Mesendoderm (in vitro differentiated cells): ENCODE results near the gene C22orf23.
"Not testable (repeated sequence)": the region's sequence is repeated elsewhere in the genome, so short reads cannot be mapped to it uniquely, and the experiment has no call there.

Experiments used
- DNase-seq: peaks from one replicate; pipeline ENCODE4 v3.0.0; 2013
- H2AK5ac ChIP-seq: 2 replicates; pipeline ENCODE4 v1.6.1; 2013; ENCODE audit warnings: low read length, inconsistent platforms
- H2BK120ac ChIP-seq: 2 replicates; pipeline ENCODE4 v1.6.1; 2013; ENCODE audit warnings: low read depth, mild to moderate bottlenecking, low read length, moderate library complexity, mixed read lengths
- H2BK15ac ChIP-seq: replicated peaks from 2 replicates; pipeline ENCODE4 v1.6.1; 2013; ENCODE audit warnings: low read depth, mild to moderate bottlenecking, moderate library complexity
- H2BK5ac ChIP-seq: 2 replicates; pipeline ENCODE4 v1.6.1; 2013; ENCODE audit warnings: low read length, inconsistent platforms
- H3K18ac ChIP-seq: 2 replicates; pipeline ENCODE4 v1.6.1; 2013; ENCODE audit warnings: mild to moderate bottlenecking, low read length, mixed read lengths
- H3K23ac ChIP-seq: one replicate; pipeline ENCODE4 v1.6.1; 2013; ENCODE audit warnings: low read length
- H3K27ac ChIP-seq: 2 replicates; pipeline ENCODE4 v1.5.1; 2013; ENCODE audit warnings: low read depth, mild to moderate bottlenecking, inconsistent platforms, low read length, moderate library complexity
- H3K27me3 ChIP-seq: 2 replicates; pipeline ENCODE4 v1.6.1; 2013; ENCODE audit warnings: low read length, control low read depth, mild to moderate bottlenecking, inconsistent platforms; ENCODE audit not compliant: insufficient read depth, poor library complexity
- H3K36me3 ChIP-seq: 2 replicates; pipeline ENCODE4 v1.6.1; 2013; ENCODE audit warnings: low read length, inconsistent platforms; ENCODE audit not compliant: control insufficient read depth, insufficient read depth
- H3K4ac ChIP-seq: one replicate; pipeline ENCODE4 v1.6.1; 2013; ENCODE audit warnings: low read depth, mild to moderate bottlenecking, low read length, moderate library complexity
- H3K4me1 ChIP-seq: 2 replicates; pipeline ENCODE4 v1.6.1; 2013; ENCODE audit warnings: low read depth, low read length, inconsistent platforms; ENCODE audit not compliant: control insufficient read depth
- H3K4me2 ChIP-seq: 2 replicates; pipeline ENCODE4 v1.6.1; 2013; ENCODE audit warnings: low read length
- H3K4me3 ChIP-seq: 2 replicates; pipeline ENCODE4 v1.5.1; 2013; ENCODE audit warnings: mild to moderate bottlenecking, low read length
- H3K56ac ChIP-seq: one replicate; pipeline ENCODE4 v1.6.1; 2013; ENCODE audit warnings: low read length
- H3K79me1 ChIP-seq: 2 replicates; pipeline ENCODE4 v1.6.1; 2013; ENCODE audit warnings: low read length, inconsistent platforms
- H3K79me2 ChIP-seq: 2 replicates; pipeline ENCODE4 v1.6.1; 2013; ENCODE audit warnings: mild to moderate bottlenecking, low read length; ENCODE audit not compliant: control insufficient read depth, insufficient read depth
- H3K9ac ChIP-seq: 2 replicates; pipeline ENCODE4 v1.6.1; 2013; ENCODE audit warnings: low read length, inconsistent platforms
- H4K5ac ChIP-seq: one replicate; pipeline ENCODE4 v1.6.1; 2013; ENCODE audit warnings: low read length
- H4K8ac ChIP-seq: one replicate; pipeline ENCODE4 v1.6.1; 2013; ENCODE audit warnings: low read depth, mild to moderate bottlenecking, control low read depth, low read length, moderate library complexity
- WGBS: extraction: QIAGEN DNeasy Blood & Tissue Kit; methylation state at CpG from one replicate; pipeline ENCODE4 v1.1.7; 2013; ENCODE audit warnings: low lambda C conversion rate, missing lambda C conversion rate; ENCODE audit not compliant: insufficient coverage; ENCODE audit errors: extremely low coverage; 5-methylcytosine and 5-hydroxymethylcytosine counted together

C22orf23 gene

DNA sequence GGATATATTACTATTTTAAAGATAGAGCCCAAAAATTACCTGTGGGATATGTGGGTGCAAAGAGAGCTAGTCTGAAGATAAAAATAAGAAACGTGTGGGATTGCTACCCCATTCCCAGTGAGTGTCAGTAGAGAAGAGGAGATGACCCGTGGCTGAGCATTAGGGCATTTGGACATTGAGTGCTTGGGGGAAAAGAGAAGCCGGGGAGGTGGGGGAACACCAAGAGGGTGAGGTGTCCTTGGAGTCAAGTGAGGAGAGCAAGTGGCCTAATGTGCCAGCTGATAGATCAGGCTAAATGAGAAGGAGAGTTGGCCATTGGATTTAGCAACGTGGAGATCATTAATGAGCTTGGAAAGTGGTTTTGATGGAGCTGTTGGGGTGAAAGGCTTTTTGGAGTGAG, 1.3 kb upstream of the C22orf23 start:
- H3K79me2 ChIP-seq = peaks cover 13% of the 10 kb centered on the region
- H3K4ac ChIP-seq = no peak overlapping the region
- H2BK15ac ChIP-seq = no peak overlapping the region
- H3K4me2 ChIP-seq = peak overlapping the region; percentile 21
- H3K4me1 ChIP-seq = peaks cover 3% of the 10 kb centered on the region
- WGBS = no CpG with 5 or more reads among the region's 4 CpGs
- H4K5ac ChIP-seq = no peak overlapping the region
- H3K18ac ChIP-seq = no peak overlapping the region
- no peak overlapping the region for H3K27ac ChIP-seq
- H2AK5ac ChIP-seq = no peak overlapping the region
- no peak overlapping the region for H3K4me3 ChIP-seq
- peaks cover 11% of the 10 kb centered on the region for H3K36me3 ChIP-seq
- H2BK120ac ChIP-seq = no peak overlapping the region
- H4K8ac ChIP-seq = no peak overlapping the region
- H3K79me1 ChIP-seq = peaks cover 9% of the 10 kb centered on the region
- no peak for DNase-seq
- no peaks in the 10 kb centered on the region for H3K27me3 ChIP-seq
- H3K23ac ChIP-seq = no peak overlapping the region
- H2BK5ac ChIP-seq = no peak overlapping the region
- H3K9ac ChIP-seq = no peak overlapping the region
- H3K56ac ChIP-seq = peak overlapping the region; percentile 15

GRCh38 chr22:37953062-37953436, 352 bp downstream of the C22orf23 start:
- no peak overlapping the region for H2BK120ac ChIP-seq
- no CpG with 5 or more reads among the region's 13 CpGs for WGBS

GRCh38 chr22:37952629-37953028, 772 bp downstream of the C22orf23 start:
- H3K23ac ChIP-seq, H3K18ac ChIP-seq, DNase-seq, H3K79me1 ChIP-seq, H4K5ac ChIP-seq, H2BK5ac ChIP-seq, H3K27ac ChIP-seq, H3K36me3 ChIP-seq, H2AK5ac ChIP-seq, H3K4me3 ChIP-seq, H3K27me3 ChIP-seq, H4K8ac ChIP-seq, H2BK15ac ChIP-seq, H3K4ac ChIP-seq, H3K4me1 ChIP-seq, H2BK120ac ChIP-seq: not testable (repeated sequence)
- H3K56ac ChIP-seq = peak overlapping the region; percentile 83
- H3K9ac ChIP-seq = peak overlapping the region; percentile 8
- peaks cover 13% of the 10 kb centered on the region for H3K79me2 ChIP-seq
- no CpG with 5 or more reads among the region's 20 CpGs for WGBS
- H3K4me2 ChIP-seq = peak overlapping the region; percentile 97

More at GRCh38 chr22:37953062-37953436, 352 bp downstream of the C22orf23 start:
- Histone ChIP-seq H3K9ac (peak overlapping the region; percentile 72), H3K23ac (no peak overlapping the region), H4K5ac (no peak overlapping the region), H2BK5ac (no peak overlapping the region), H3K79me2 (peaks cover 13% of the 10 kb centered on the region), H3K36me3 (peaks cover 9% of the 10 kb centered on the region), H2BK15ac (no peak overlapping the region), H3K56ac (peak overlapping the region; percentile 83), H3K18ac (no peak overlapping the region), H3K27ac (no peak overlapping the region), H3K4me2 (peak overlapping the region; percentile 97), H3K4ac (no peak overlapping the region), H2AK5ac (no peak overlapping the region), H3K4me1 (peaks cover 3% of the 10 kb centered on the region), H4K8ac (no peak overlapping the region), H3K4me3 (peak overlapping the region; percentile 46), H3K27me3 (no peaks in the 10 kb centered on the region), H3K79me1 (peaks cover 9% of the 10 kb centered on the region)
- no peak for DNase-seq

GRCh38 chr22:37951305-37951704, 2.1 kb downstream of the C22orf23 start:
- H3K4me3 ChIP-seq = no peak overlapping the region
- H3K36me3 ChIP-seq = no peaks in the 10 kb centered on the region
- H3K56ac ChIP-seq = no peak overlapping the region
- no peak overlapping the region for H3K23ac ChIP-seq
- no peak overlapping the region for H3K9ac ChIP-seq
- H3K18ac ChIP-seq = no peak overlapping the region
- H3K27ac ChIP-seq = no peak overlapping the region
- peaks cover 3% of the 10 kb centered on the region for H3K4me1 ChIP-seq
- H2BK15ac ChIP-seq = no peak overlapping the region
- WGBS = no CpG with 5 or more reads among the region's 8 CpGs
- no peak overlapping the region for H2BK5ac ChIP-seq
- peak; percentile 71 for DNase-seq
- no peak overlapping the region for H2AK5ac ChIP-seq
- H3K27me3 ChIP-seq = no peaks in the 10 kb centered on the region
- no peak overlapping the region for H4K5ac ChIP-seq
- no peak overlapping the region for H2BK120ac ChIP-seq
- H3K79me2 ChIP-seq = peaks cover 13% of the 10 kb centered on the region
- H3K4ac ChIP-seq = no peak overlapping the region
- no peak overlapping the region for H4K8ac ChIP-seq
- H3K79me1 ChIP-seq = peaks cover 7% of the 10 kb centered on the region
- H3K4me2 ChIP-seq = no peak overlapping the region

- H3K79me1 ChIP-seq, DNase-seq, H3K4me2 ChIP-seq, H3K18ac ChIP-seq, H3K4me1 ChIP-seq, H2BK120ac ChIP-seq, H3K23ac ChIP-seq, H3K27ac ChIP-seq, H4K5ac ChIP-seq, H2BK15ac ChIP-seq, H3K36me3 ChIP-seq, H3K4me3 ChIP-seq, H4K8ac ChIP-seq, H3K27me3 ChIP-seq, H3K4ac ChIP-seq, H3K9ac ChIP-seq, H3K56ac ChIP-seq, H3K79me2 ChIP-seq, H2BK5ac ChIP-seq, H2AK5ac ChIP-seq: not testable (repeated sequence)
- no CpG with 5 or more reads among the region's 14 CpGs for WGBS
Measured at GRCh38 chr22:37947142-37947795, 6.1 kb downstream of the C22orf23 start.

DNA sequence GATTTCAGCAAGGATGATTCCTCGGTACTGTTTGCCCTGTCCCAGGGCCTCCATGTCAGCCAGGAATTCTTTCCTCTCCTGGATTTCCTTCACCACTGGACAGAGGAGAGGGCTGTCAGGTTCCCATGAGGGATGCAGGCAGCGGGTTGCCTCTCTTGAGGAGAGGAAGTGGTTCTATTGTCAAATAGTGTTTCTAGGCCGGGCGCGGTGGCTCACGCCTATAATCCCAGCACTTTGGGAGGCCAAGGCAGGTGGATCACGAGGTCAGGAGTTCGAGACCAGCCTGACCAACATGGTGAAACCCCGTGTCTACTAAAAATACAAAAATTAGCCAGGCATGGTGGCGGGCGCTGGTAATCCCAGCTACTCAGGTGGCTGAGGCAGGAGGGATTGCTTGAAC, 9.0 kb downstream of the C22orf23 start:
- not testable (repeated sequence) for H3K4ac ChIP-seq, H2BK120ac ChIP-seq, H2BK15ac ChIP-seq, H3K18ac ChIP-seq, H3K27me3 ChIP-seq, H3K36me3 ChIP-seq, H2AK5ac ChIP-seq, H2BK5ac ChIP-seq, H3K56ac ChIP-seq, H3K23ac ChIP-seq, H3K9ac ChIP-seq, H3K79me1 ChIP-seq, H4K8ac ChIP-seq, H3K79me2 ChIP-seq, H3K4me1 ChIP-seq, H4K5ac ChIP-seq, DNase-seq, H3K27ac ChIP-seq, H3K4me2 ChIP-seq, H3K4me3 ChIP-seq
- no CpG with 5 or more reads among the region's 11 CpGs for WGBS
